HepG2 (cell line): Measurements from ENCODE around the gene TBC1D16. TPM values are rescaled to one million over a fixed set of nuclear protein-coding genes. Genes with fewer than 3 reads are reported as not detected.

Experiments
- AGO2 ChIP-seq: fragments of 200-400 bp; formaldehyde crosslinking; optimal IDR thresholded peaks from 2 replicates; pipeline ENCODE3; 2017; ENCODE audit warnings: mild to moderate bottlenecking, low read depth, low read length, moderate library complexity
- CAMTA2 ChIP-seq: sonication (generic); formaldehyde crosslinking; IDR thresholded peaks from 2 replicates; pipeline ENCODE4 v1.4.0; 2020; ENCODE audit warnings: mild to moderate bottlenecking, missing genetic modification reagents, borderline replicate concordance
- DMAP1 ChIP-seq: IDR thresholded peaks from 2 replicates; pipeline ENCODE4 v1.6.1; 2016
- HOXA3 ChIP-seq: sonication (generic); formaldehyde crosslinking; IDR thresholded peaks from 2 replicates; pipeline ENCODE4 v1.5.0; 2020; ENCODE audit warnings: missing genetic modification reagents
- MIXL1 ChIP-seq: IDR thresholded peaks from 2 replicates; pipeline ENCODE4 v1.6.1; 2016
- MTERF4 ChIP-seq: sonication (generic); formaldehyde crosslinking; IDR thresholded peaks from 2 replicates; pipeline ENCODE4 v1.8.0; 2023; ENCODE audit warnings: mild to moderate bottlenecking, missing genetic modification reagents
- PRPF4 ChIP-seq: fragments of 200-400 bp; formaldehyde crosslinking; IDR thresholded peaks from 2 replicates; pipeline ENCODE4 v1.6.1; 2016; ENCODE audit warnings: low read length, low read depth; ENCODE audit not compliant: poor library complexity, severe bottlenecking
- RFX3 ChIP-seq: IDR thresholded peaks from 2 replicates; pipeline ENCODE4 v1.6.1; 2016; ENCODE audit warnings: missing biosample characterization, missing genetic modification reagents
- SAFB2 ChIP-seq: sonication (generic); formaldehyde crosslinking; IDR thresholded peaks from 2 replicates; pipeline ENCODE4 v1.5.1; 2020; ENCODE audit warnings: missing genetic modification reagents, low read depth, mild to moderate bottlenecking, borderline replicate concordance
- SMAD3 ChIP-seq: sonication (generic); formaldehyde crosslinking; IDR thresholded peaks from 2 replicates; pipeline ENCODE4 v1.4.0; 2020; ENCODE audit warnings: missing genetic modification reagents
- TAF15 ChIP-seq: fragments of 200-400 bp; formaldehyde crosslinking; IDR thresholded peaks from one replicate; pipeline ENCODE4 v1.6.1; 2018; ENCODE audit warnings: mild to moderate bottlenecking, low read depth, low read length; ENCODE audit not compliant: poor library complexity, severe bottlenecking
- ZBTB10 ChIP-seq: sonication (generic); formaldehyde crosslinking; IDR thresholded peaks from 2 replicates; pipeline ENCODE4 v1.4.0; 2020; ENCODE audit warnings: missing genetic modification reagents, borderline replicate concordance
- ZBTB21 ChIP-seq: sonication (generic); formaldehyde crosslinking; IDR thresholded peaks from 2 replicates; pipeline ENCODE4 v1.4.0; 2020; ENCODE audit warnings: missing genetic modification reagents
- ZBTB37 ChIP-seq: sonication (generic); formaldehyde crosslinking; IDR thresholded peaks from 2 replicates; pipeline ENCODE4 v1.4.0; 2020; ENCODE audit warnings: mild to moderate bottlenecking, missing genetic modification reagents
- ZNF335 ChIP-seq: sonication (generic); formaldehyde crosslinking; IDR thresholded peaks from 2 replicates; pipeline ENCODE4 v1.4.0; 2020; ENCODE audit warnings: missing genetic modification reagents
- ZNF512B ChIP-seq: sonication (generic); formaldehyde crosslinking; IDR thresholded peaks from 2 replicates; pipeline ENCODE4 v1.5.1; 2020; ENCODE audit warnings: missing genetic modification reagents, mild to moderate bottlenecking, borderline replicate concordance
- ZNF619 ChIP-seq: sonication (generic); formaldehyde crosslinking; IDR thresholded peaks from 2 replicates; pipeline ENCODE4 v1.4.0; 2020; ENCODE audit warnings: mild to moderate bottlenecking, missing genetic modification reagents
- ZNF670 ChIP-seq: sonication (generic); formaldehyde crosslinking; IDR thresholded peaks from 2 replicates; pipeline ENCODE4 v1.8.0; 2022; ENCODE audit warnings: mild to moderate bottlenecking, missing genetic modification reagents, borderline replicate concordance
- ZNF691 ChIP-seq: sonication (generic); formaldehyde crosslinking; IDR thresholded peaks from 2 replicates; pipeline ENCODE4 v1.4.0; 2020; ENCODE audit warnings: missing genetic modification reagents, low read depth, mild to moderate bottlenecking, borderline replicate concordance
- ZNF790 ChIP-seq: sonication (generic); formaldehyde crosslinking; IDR thresholded peaks from 2 replicates; pipeline ENCODE4 v1.8.0; 2022; ENCODE audit warnings: missing genetic modification reagents, mild to moderate bottlenecking, borderline replicate concordance
- polyA plus RNA-seq, 8 experiments: library from polyadenylated mRNA; depleted of rRNA in 3 of 8; stranded (reverse) in 7 of 8; unstranded in 1 of 8; fragments of >200 nt; fragmentation: Illumina TruSeq in 4 of 8; extraction: Trizol in 4 of 8; gene quantifications; 2 replicates each; pipeline versions ENCODE4 v1.2.1 to v1.2.3, GENCODE V29; 2011 to 2016; ENCODE audit warnings: low read depth in 4 of 8, missing spikeins in 1 of 8, mixed read lengths in 1 of 8; ENCODE audit not compliant: insufficient read depth in 1 of 8
- total RNA-seq, 5 experiments: library from RNA; depleted of rRNA; stranded (reverse); fragments of >200 nt; fragmentation: Illumina TruSeq; extraction: Trizol; gene quantifications; 2 replicates each; pipeline ENCODE4 v1.2.3, GENCODE V29; 2016; ENCODE audit warnings: low read depth in 1 of 5

The TBC1D16 gene
- total and polyA plus RNA-seq, 2 of the 13 experiments (the other 11 are each of a cell fraction or from before 2014, with no cell fraction given) = 14.9 to 24.9 TPM

- TF ChIP-seq ZNF512B (CRISPR knock-in tag) (no peak), ZNF335 (no peak), RFX3 (CRISPR knock-in tag) (no peak), MIXL1 (CRISPR knock-in tag) (no peak), HOXA3 (CRISPR knock-in tag) (no peak; the same call in 1 of the 2 replicates), TAF15 (no peak), ZBTB37 (CRISPR knock-in tag) (no peak), PRPF4 (no peak), ZNF670 (CRISPR knock-in tag) (0 out of 2 replicates have a peak, but pooled peaks have one; percentile 49), SMAD3 (CRISPR knock-in tag) (no peak), ZBTB10 (CRISPR knock-in tag) (0 out of 2 replicates have a peak, but pooled peaks have one; percentile 30), AGO2 (peak; percentile 36), ZNF790 (CRISPR knock-in tag) (0 out of 2 replicates have a peak, but pooled peaks have one; percentile 25), ZBTB21 (CRISPR knock-in tag) (no peak), MTERF4 (CRISPR knock-in tag) (no peak), ZNF619 (CRISPR knock-in tag) (no peak), ZNF691 (CRISPR knock-in tag) (no peak), CAMTA2 (CRISPR knock-in tag) (no peak), SAFB2 (CRISPR knock-in tag) (no peak), DMAP1 (no peak)
Observed at GRCh38 chr17:80034791-80035686, 633 bp downstream of the TBC1D16 start (continued).
